Coronary artery (tissue), 2 donors: Measurements from ENCODE around the gene GRAMD2B.

Source experiments
- DNase-seq: peaks from one replicate; pipeline ENCODE4 v3.0.0-alpha.2; 2017; ENCODE audit warnings: low spot score
- H3K27ac ChIP-seq, 2 donors: fragments of 200-600 bp; sonication (generic); one replicate each; pipeline ENCODE4 v1.5.1; 2016 to 2019
- H3K4me3 ChIP-seq: fragments of 200-600 bp; sonication (generic); 2 replicates; pipeline ENCODE4 v1.5.1; 2016; ENCODE audit warnings: mild to moderate bottlenecking, moderate library complexity
- CTCF ChIP-seq: fragments of 200-600 bp; sonication (generic); IDR thresholded peaks from one replicate; pipeline ENCODE4 v1.5.1; 2019; ENCODE audit warnings: antibody characterized with exemption

The GRAMD2B gene

GRCh38 chr5:126543009-126543408 is 119.8 kb downstream of the GRAMD2B start:
- Histone ChIP-seq H3K4me3 (no peak overlapping the region), H3K27ac (no peak overlapping the region)
- TF ChIP-seq CTCF, result no peak
- no peak for DNase-seq

GRCh38 chr5:126543660-126544059 is 120.5 kb downstream of the GRAMD2B start:
- no peak for DNase-seq
- TF ChIP-seq CTCF, result no peak

More at GRCh38 chr5:126543660-126544059, 120.5 kb downstream of the GRAMD2B start:
- Histone ChIP-seq H3K27ac (no peak overlapping the region), H3K4me3 (no peak overlapping the region)
